Endothelial cell of umbilical vein (primary cell): ENCODE data around the gene RASD2. TPM values are rescaled to one million over a fixed set of nuclear protein-coding genes. Genes with fewer than 3 reads are reported as not detected.

Source experiments
- BruUV-seq: library from RNA; stranded (reverse); fragments of 400-500 nt; replicated peaks from 2 replicates; lab custom pipeline; 2021; lab: Mats Ljungman, UMichigan
- CTCF ChIA-PET: fragments of 300-600, 350-600 bp; sonication (Branson Sonifier 250); formaldehyde crosslinking; loops from one replicate; lab custom pipeline; 2021; ENCODE audit warnings: antibody characterized with exemption, inconsistent platforms; lab: Charles Lee
- POLR2A ChIA-PET: fragments of 300-600, 350-600 bp; sonication (Branson Sonifier 250); formaldehyde crosslinking; loops from one replicate; lab custom pipeline; 2021; ENCODE audit warnings: antibody characterized with exemption, inconsistent platforms; lab: Charles Lee
- DNase-seq: peaks from one replicate; pipeline ENCODE4 v3.0.0-alpha.2; 2011; ENCODE audit warnings: low read depth, low spot score
- FAIRE-seq: peaks from 2 replicates; lab custom pipeline; 2011; peaks lifted over from hg19 to GRCh38; lab: Jason Lieb, UNC
- H2AFZ ChIP-seq: 2 replicates; pipeline ENCODE4 v1.6.0; 2012; ENCODE audit warnings: low read depth, low read length, control low read depth, inconsistent platforms
- H3K27ac ChIP-seq: 2 replicates; pipeline ENCODE4 v1.5.1; 2011; ENCODE audit warnings: low read depth, mild to moderate bottlenecking, control low read depth, low read length, moderate library complexity; ENCODE audit not compliant: insufficient read depth
- H3K27me3 ChIP-seq, 2 experiments: 2 replicates each; pipeline versions ENCODE4 v1.6.0 to v1.6.1; 2011; ENCODE audit warnings: low read length in 2 of 2, mixed read lengths in 1 of 2; ENCODE audit not compliant: control insufficient read depth in 2 of 2, insufficient read depth in 2 of 2
- H3K36me3 ChIP-seq, 2 experiments: 2 replicates in 1 of 2; 3 replicates in 1 of 2; pipeline ENCODE4 v1.5.1; 2011; ENCODE audit warnings: low read length in 2 of 2, mild to moderate bottlenecking in 1 of 2, moderate library complexity in 1 of 2; ENCODE audit not compliant: control insufficient read depth in 2 of 2, insufficient read depth in 2 of 2; ENCODE audit errors: extremely low read depth in 1 of 2
- H3K4me1 ChIP-seq: 3 replicates; pipeline ENCODE4 v1.5.1; 2011; ENCODE audit warnings: mild to moderate bottlenecking, low read length; ENCODE audit not compliant: control insufficient read depth, insufficient read depth; ENCODE audit errors: extremely low read depth
- H3K4me2 ChIP-seq: 2 replicates; pipeline ENCODE4 v1.6.1; 2011; ENCODE audit warnings: low read length, control low read depth, mixed read lengths; ENCODE audit not compliant: insufficient read depth
- H3K4me3 ChIP-seq, 3 experiments: fragments of 200-600 bp in 1 of 3; sonication (generic), shearing (Covaris generic) in 1 of 3; replicated peaks in 1 of 3; 2 replicates each; pipeline ENCODE4 v1.5.1; 2011 to 2016; ENCODE audit warnings: control low read depth in 3 of 3, low read length in 3 of 3, mild to moderate bottlenecking in 2 of 3, inconsistent platforms in 1 of 3, low read depth in 1 of 3, moderate library complexity in 1 of 3; ENCODE audit not compliant: insufficient read depth in 1 of 3
- H3K79me2 ChIP-seq: 2 replicates; pipeline ENCODE4 v1.6.0; 2012; ENCODE audit warnings: low read length, inconsistent platforms; ENCODE audit not compliant: control insufficient read depth, insufficient read depth
- H3K9ac ChIP-seq: replicated peaks from 2 replicates; pipeline ENCODE3; 2011; ENCODE audit warnings: low read length, control low read depth; ENCODE audit not compliant: insufficient read depth; ENCODE audit errors: extremely low read depth
- H3K9me1 ChIP-seq: replicated peaks from 3 replicates; pipeline ENCODE4 v1.6.0; 2011; ENCODE audit warnings: mild to moderate bottlenecking, low read length; ENCODE audit not compliant: control insufficient read depth, insufficient read depth; ENCODE audit errors: extremely low read depth
- H3K9me3 ChIP-seq: replicated peaks from 2 replicates; pipeline ENCODE4 v1.5.1; 2012; ENCODE audit warnings: low read length, inconsistent platforms; ENCODE audit not compliant: control insufficient read depth, insufficient read depth
- H4K20me1 ChIP-seq: replicated peaks from 2 replicates; pipeline ENCODE3; 2011; ENCODE audit warnings: mild to moderate bottlenecking, low read length; ENCODE audit not compliant: control insufficient read depth, insufficient read depth; ENCODE audit errors: extremely low read depth
- CTCF ChIP-seq, 2 donors: IDR thresholded peaks; 1 replicate in 1 of 2; 2 replicates in 1 of 2; pipeline ENCODE4 v1.5.1; 2011; ENCODE audit warnings: low read length in 2 of 2, mild to moderate bottlenecking in 2 of 2, moderate library complexity in 2 of 2, control low read depth in 1 of 2, inconsistent platforms in 1 of 2, low read depth in 1 of 2; ENCODE audit not compliant: insufficient read depth in 1 of 2; ENCODE audit errors: extremely low read depth in 1 of 2
- EZH2 ChIP-seq: IDR thresholded peaks from 2 replicates; pipeline ENCODE4 v1.6.1; 2012; ENCODE audit warnings: borderline replicate concordance, low read depth, mild to moderate bottlenecking, moderate library complexity, low read length, inconsistent platforms; ENCODE audit not compliant: severe bottlenecking
- FOS ChIP-seq: IDR thresholded peaks from 2 replicates; pipeline ENCODE4 v1.6.1; 2011; ENCODE audit warnings: mild to moderate bottlenecking, low read length, moderate library complexity, borderline replicate concordance; ENCODE audit not compliant: insufficient read depth
- GATA2 ChIP-seq: IDR thresholded peaks from 2 replicates; pipeline ENCODE4 v1.7.0; 2011; ENCODE audit warnings: low read depth, mild to moderate bottlenecking, moderate library complexity, mixed read lengths, low read length; ENCODE audit not compliant: insufficient read length, insufficient read depth
- JUN ChIP-seq: IDR thresholded peaks from 2 replicates; pipeline ENCODE4 v1.6.1; 2011; ENCODE audit warnings: borderline replicate concordance, low read depth; ENCODE audit not compliant: insufficient read length, insufficient read depth
- MAX ChIP-seq: IDR thresholded peaks from 2 replicates; pipeline ENCODE4 v1.6.1; 2011; ENCODE audit not compliant: insufficient read depth, insufficient read length
- MYC ChIP-seq: IDR thresholded peaks from one replicate; pipeline ENCODE4 v1.6.1; 2011; ENCODE audit warnings: mild to moderate bottlenecking, low read depth, low read length
- POLR2A ChIP-seq: IDR thresholded peaks from 2 replicates; pipeline ENCODE4 v1.6.1; 2012; ENCODE audit warnings: low read depth, mild to moderate bottlenecking, control low read depth, low read length
- POLR2AphosphoS5 ChIP-seq: IDR thresholded peaks from 2 replicates; pipeline ENCODE4 v1.6.1; 2012; ENCODE audit warnings: low read depth, mild to moderate bottlenecking, control low read depth, low read length, moderate library complexity; ENCODE audit not compliant: insufficient read depth
- dilution Hi-C: fragments of 300-500 bp; cut with MboI; formaldehyde crosslinking; loops from one replicate; pipeline ENCODE4 v1.15.0; 2019; ENCODE audit warnings: low sequenced_read_pairs; ENCODE audit not compliant: extremely low pct_ligation_motif_present
- intact Hi-C: fragments of 100-400 bp; cut with micrococcal nuclease; formaldehyde crosslinking; loops from one replicate; pipeline ENCODE4 v1.10.0; 2022
- polyA plus RNA-seq, 4 experiments: library from polyadenylated mRNA; depleted of rRNA in 3 of 4; stranded (reverse) in 3 of 4; unstranded in 1 of 4; fragments of >200 nt; gene quantifications; 2 replicates each; pipeline versions ENCODE4 v1.2.1 to v1.2.3, GENCODE V29; 2011 to 2012; ENCODE audit warnings: missing spikeins in 1 of 4
- total RNA-seq: library from RNA; stranded (reverse); gene quantifications from 2 replicates; pipeline ENCODE4 v1.2.3, GENCODE V29; 2021

Gene RASD2
- total and polyA plus RNA-seq, 2 donors (not counting 3 experiments of a cell fraction or from before 2014, with no cell fraction given), result not detected

- no peaks in the 10 kb centered on the region for H3K36me3 ChIP-seq
- peaks cover 0 to 2% of the 10 kb centered on the region in 2 experiments for H3K27me3 ChIP-seq
- H3K9me3 ChIP-seq, result no peaks in the 10 kb centered on the region
- H3K4me3 ChIP-seq, result no peak overlapping the region
- dilution Hi-C loops (no loop called here), intact Hi-C loops (no loop called here)
- no peak overlapping the region for H3K9ac ChIP-seq
- no peak for DNase-seq
- no peak overlapping the region for H2AFZ ChIP-seq
- no TSS peak for BruUV-seq
- no peak overlapping the region for H3K27ac ChIP-seq
- FAIRE-seq, result no peak
- H3K9me1 ChIP-seq, result no peaks in the 10 kb centered on the region
- H3K4me2 ChIP-seq, result no peak overlapping the region
- POLR2A ChIA-PET, result no interaction called here
- no peaks in the 10 kb centered on the region for H3K79me2 ChIP-seq
- no peaks in the 10 kb centered on the region for H3K4me1 ChIP-seq
- no peak for TF ChIP-seq JUN
- TF ChIP-seq MYC, result no peak
- no peak for TF ChIP-seq GATA2
- TF ChIP-seq POLR2AphosphoS5, result no peak
- no peak for TF ChIP-seq EZH2
- TF ChIP-seq MAX, result no peak
- no peak for TF ChIP-seq CTCF (IDR thresholded peaks at IDR 0.05; ENCODE audit: extremely low read depth in 1 of 2, insufficient read depth in 1 of 2, low read depth in 1 of 2, low read length in 2 of 2)
- TF ChIP-seq POLR2A, result no peak
- TF ChIP-seq FOS, result no peak
- CTCF ChIA-PET, result interaction anchor here (0.6 to 7.6 kb wide), 13 partner anchors 9 to 232 kb away, joined by 3 to 196 read pairs (median 4); partner anchors contain the start of gene RASD2
- no peaks in the 10 kb centered on the region for H4K20me1 ChIP-seq
Observed at GRCh38 chr22:35582218-35582860, 41.7 kb downstream of the RASD2 start.
